ENCODE measurements around the gene SEC14L2. TPM values are rescaled to one million over a fixed set of nuclear protein-coding genes. Genes with fewer than 3 reads are reported as not detected.

SEC14L2 gene
- total RNA-seq, 1 donor from 2014 or later, result 9.6 TPM

DNA sequence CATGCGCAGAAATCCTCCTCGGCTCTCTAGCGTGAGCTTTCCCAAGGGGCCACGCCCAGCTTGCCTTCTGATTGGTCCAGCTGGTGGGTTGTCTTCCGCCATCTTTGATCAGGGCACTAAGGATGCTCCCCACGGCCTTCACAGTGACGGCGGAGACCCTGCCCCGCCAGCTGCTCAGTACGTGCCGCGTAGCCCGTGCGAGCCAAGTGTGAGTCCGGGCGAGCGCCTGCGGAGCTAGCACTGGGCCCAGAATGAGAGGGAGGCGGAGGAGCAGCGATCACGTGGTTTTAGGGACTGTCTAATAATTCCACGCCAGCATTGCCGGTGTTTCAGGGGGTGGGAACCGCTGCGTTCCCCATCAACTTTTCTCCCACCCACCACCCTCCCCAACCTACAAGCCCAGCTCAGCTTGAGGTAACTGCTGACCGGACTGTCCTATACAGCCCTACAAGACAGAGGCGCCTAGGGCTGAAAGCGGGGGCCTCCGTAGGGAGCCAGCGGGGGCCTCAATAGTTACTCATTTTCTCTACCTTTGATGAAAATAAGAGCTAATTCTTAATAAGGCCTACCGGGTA lies 27.2 kb downstream of the SEC14L2 start:
- Mint-ChIP-seq H3K4me1 (ENCODE audit: unreplicated experiment) (peaks cover 30% of the 10 kb centered on the region), H3K9me3 (no peaks in the 10 kb centered on the region), H3K27ac (peak overlapping the region; percentile 97), H3K36me3 (no peaks in the 10 kb centered on the region), H3K4me3 (peak overlapping the region; percentile 97), H3K27me3 (no peaks in the 10 kb centered on the region)
- TF ChIP-seq, protein P1, sequence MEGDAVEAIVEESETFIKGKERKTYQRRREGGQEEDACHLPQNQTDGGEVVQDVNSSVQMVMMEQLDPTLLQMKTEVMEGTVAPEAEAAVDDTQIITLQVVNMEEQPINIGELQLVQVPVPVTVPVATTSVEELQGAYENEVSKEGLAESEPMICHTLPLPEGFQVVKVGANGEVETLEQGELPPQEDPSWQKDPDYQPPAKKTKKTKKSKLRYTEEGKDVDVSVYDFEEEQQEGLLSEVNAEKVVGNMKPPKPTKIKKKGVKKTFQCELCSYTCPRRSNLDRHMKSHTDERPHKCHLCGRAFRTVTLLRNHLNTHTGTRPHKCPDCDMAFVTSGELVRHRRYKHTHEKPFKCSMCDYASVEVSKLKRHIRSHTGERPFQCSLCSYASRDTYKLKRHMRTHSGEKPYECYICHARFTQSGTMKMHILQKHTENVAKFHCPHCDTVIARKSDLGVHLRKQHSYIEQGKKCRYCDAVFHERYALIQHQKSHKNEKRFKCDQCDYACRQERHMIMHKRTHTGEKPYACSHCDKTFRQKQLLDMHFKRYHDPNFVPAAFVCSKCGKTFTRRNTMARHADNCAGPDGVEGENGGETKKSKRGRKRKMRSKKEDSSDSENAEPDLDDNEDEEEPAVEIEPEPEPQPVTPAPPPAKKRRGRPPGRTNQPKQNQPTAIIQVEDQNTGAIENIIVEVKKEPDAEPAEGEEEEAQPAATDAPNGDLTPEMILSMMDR (conservative IDR thresholded peaks at IDR 0.05), result no peak
- peak; percentile 99 for DNase-seq (ENCODE audit: extremely low spot score, unreplicated experiment)

DNA sequence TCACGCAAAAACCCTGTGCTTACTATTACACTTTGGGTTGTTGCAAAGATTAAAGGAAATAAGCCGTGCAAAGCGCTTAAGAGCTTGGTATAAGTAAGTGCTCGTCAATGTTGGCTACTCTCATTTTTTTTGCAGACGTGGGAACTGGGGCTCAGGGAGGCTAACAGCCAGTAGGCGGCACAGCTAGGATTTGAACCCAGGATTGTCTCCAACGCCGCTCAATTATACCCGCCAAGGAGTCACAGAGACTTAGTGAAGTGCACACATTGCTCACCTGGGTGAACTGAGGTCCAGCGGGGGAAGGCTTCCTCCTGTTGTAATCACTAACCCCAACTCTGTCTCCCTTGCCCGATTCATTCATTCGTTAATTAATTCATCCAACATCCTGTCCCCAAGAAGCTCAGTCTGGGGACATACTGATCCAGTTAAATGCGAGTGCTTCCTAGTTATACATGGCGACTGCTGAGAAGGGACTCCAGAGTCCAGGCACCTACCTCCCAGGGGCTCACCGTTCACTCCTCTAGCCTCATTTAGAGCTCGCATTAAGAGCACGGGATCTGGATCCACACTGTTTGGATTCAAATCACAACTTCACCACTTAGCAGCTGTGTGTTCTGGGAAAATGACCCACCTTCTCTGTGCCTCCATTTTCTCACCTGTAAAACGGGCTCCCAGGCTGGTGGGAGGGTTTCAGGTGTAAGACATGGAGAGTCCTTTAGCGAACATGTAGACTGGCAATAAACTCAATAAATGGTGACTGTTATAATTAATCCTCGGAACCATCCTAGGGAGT lies 27.9 kb downstream of the SEC14L2 start:
- Mint-ChIP-seq H3K9me3 (no peaks in the 10 kb centered on the region), H3K36me3 (no peaks in the 10 kb centered on the region), H3K4me1 (ENCODE audit: unreplicated experiment) (peaks cover 30% of the 10 kb centered on the region)

DNA sequence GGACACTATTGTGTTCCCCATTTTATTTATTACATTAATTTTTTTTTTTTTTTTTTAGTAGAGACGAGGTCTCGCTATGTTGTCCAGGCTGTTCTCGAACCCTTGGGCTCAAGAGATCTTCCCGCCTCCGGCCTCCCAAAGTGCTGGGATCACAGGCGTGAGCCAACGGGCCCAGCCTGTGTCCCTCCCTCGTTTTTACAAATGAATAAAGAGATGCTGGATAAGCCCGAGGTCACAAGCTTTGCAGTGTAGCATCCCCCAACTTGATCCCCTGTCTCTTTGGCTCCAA lies 28.5 kb downstream of the SEC14L2 start:
- Mint-ChIP-seq H3K4me1 (ENCODE audit: unreplicated experiment) (peaks cover 29% of the 10 kb centered on the region), H3K9me3 (no peaks in the 10 kb centered on the region), H3K27ac (peak overlapping the region; percentile 86)

More for the DNA sequence above, 27.9 kb downstream of the SEC14L2 start:
- H3K27ac Mint-ChIP-seq, result peak overlapping the region; percentile 97
- H3K4me3 Mint-ChIP-seq, result peak overlapping the region; percentile 97
- no peaks in the 10 kb centered on the region for H3K27me3 Mint-ChIP-seq
- TF ChIP-seq, protein P1 (conservative IDR thresholded peaks at IDR 0.05), result no peak
- no peak for DNase-seq (ENCODE audit: extremely low spot score, unreplicated experiment)

DNA sequence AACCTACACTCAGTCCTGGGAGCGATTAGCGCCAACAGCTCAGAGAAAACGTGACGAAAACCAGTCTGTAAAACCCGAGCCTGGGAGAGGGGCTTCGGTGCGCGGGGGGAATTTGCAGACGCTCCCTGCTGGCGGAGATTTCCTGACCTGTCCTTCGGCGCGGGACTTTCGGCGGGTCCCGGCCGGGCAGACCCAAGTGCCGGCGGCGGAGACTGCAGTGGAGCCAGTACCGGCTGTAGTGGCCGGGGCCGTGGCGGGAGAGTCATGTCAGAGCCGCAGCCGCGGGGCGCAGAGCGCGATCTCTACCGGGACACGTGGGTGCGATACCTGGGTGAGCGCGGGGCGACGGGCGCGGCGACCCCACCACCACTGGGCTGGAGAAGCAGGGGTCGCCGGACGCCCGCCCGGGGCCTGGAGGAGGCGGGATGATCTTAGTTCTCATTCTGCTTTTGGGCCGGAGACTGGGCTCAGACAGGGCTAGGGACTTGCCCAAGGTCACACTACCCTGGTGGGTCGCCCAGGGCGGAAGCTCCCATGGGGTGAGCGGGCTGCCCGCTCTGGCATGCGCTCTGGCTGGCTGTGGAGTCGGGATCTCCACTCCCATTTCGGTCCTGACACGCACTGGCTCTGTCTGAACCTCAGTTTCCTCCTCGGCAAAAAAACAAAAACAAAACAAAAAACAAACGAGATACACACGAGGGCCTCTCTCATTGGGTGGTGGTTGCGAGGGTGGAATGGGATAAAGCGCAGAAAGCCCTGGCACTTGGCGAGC lies 29.0 kb downstream of the SEC14L2 start, which contains the start of gene MTFP1:
Gene MTFP1 (plus strand): TSS at position 153 of the 772 bp plus-strand sequence. CDS start 112 bp downstream, at position 265.
- peak; percentile 78 for DNase-seq (ENCODE audit: extremely low spot score, unreplicated experiment)
- Mint-ChIP-seq H3K4me1 (ENCODE audit: unreplicated experiment) (peaks cover 23% of the 10 kb centered on the region), H3K9me3 (no peaks in the 10 kb centered on the region), H3K36me3 (no peaks in the 10 kb centered on the region), H3K4me3 (peak within 1 kb of the TSS; percentile 97), H3K27me3 (no peaks in the 10 kb centered on the region), H3K27ac (peak within 1 kb of the TSS; percentile 97)
- TF ChIP-seq, protein P1 (conservative IDR thresholded peaks at IDR 0.05), result peak; percentile 14

More for the DNA sequence above, 28.5 kb downstream of the SEC14L2 start:
- Mint-ChIP-seq H3K27me3 (no peaks in the 10 kb centered on the region), H3K36me3 (no peaks in the 10 kb centered on the region), H3K4me3 (peak overlapping the region; percentile 94)
- TF ChIP-seq, protein P1 (conservative IDR thresholded peaks at IDR 0.05), result no peak
- no peak for DNase-seq (ENCODE audit: extremely low spot score, unreplicated experiment)

DNA sequence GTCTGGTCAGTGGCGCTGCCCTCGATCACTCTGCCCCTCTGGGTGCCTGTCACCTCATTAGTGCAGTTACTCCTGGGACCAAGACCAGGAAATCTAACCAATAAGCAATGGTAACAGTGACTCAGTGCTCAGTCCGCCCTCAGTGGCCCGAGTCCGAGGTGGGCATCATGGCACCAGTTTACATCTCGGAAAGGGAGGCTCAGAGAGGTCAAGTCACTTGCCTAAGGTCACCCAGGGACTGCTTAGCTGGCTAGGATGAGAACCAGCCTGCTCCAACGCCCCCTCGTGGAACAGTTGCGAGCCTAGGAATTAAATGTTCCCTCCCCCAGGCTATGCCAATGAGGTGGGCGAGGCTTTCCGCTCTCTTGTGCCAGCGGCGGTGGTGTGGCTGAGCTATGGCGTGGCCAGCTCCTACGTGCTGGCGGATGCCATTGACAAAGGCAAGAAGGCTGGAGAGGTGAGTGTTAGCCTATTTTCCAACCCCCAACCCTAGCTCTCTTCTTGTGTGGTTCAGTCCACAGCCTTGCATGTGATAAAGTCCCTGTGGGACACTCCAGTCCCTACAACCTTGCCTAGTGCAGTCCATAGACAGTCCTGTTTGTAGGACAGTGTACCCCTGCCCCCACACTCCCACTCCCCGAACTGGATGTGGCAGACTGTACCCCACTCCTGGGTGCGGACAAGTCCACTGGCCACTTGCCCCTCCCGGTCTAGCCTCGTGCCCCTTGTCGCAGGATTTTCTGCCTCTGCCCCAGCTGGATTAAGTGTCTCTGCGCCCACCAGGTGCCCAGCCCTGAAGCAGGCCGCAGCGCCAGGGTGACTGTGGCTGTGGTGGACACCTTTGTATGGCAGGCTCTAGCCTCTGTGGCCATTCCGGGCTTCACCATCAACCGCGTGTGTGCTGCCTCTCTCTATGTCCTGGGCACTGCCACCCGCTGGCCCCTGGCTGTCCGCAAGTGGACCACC lies 29.9 kb downstream of the SEC14L2 start:
- TF ChIP-seq, protein P1 (conservative IDR thresholded peaks at IDR 0.05), result peak; percentile 78
- Mint-ChIP-seq H3K27me3 (no peaks in the 10 kb centered on the region), H3K4me3 (peak overlapping the region; percentile 94), H3K9me3 (no peaks in the 10 kb centered on the region), H3K27ac (peak overlapping the region; percentile 86), H3K36me3 (no peaks in the 10 kb centered on the region), H3K4me1 (ENCODE audit: unreplicated experiment) (peaks cover 18% of the 10 kb centered on the region)
- DNase-seq (ENCODE audit: extremely low spot score, unreplicated experiment), result peak; percentile 79
